Inflammatory macrophage (primary cell): Measurements from ENCODE around the gene CES4A.

ENCODE experiments used
- DNase-seq, 2 donors: peaks; one replicate each; pipeline ENCODE4 v3.0.0-alpha.2; 2020 to 2022

Gene CES4A

GRCh38 chr16:67055712-67056487, 67.5 kb downstream of the CES4A start:
- DNase-seq = peak; percentile 53 to 79
